Stimulated activated CD8-positive, alpha-beta memory T cell treated with anti-CD3 and anti-CD28 coated beads, Interleukin-12 subunit alpha, Interleukin-12 subunit beta, amount 100 ng/mL, for 1 hour (primary cell): ENCODE measurements around the gene ARID1B.
"Not testable (repeated sequence)": the region's sequence is repeated elsewhere in the genome, so short reads cannot be mapped to it uniquely, and the experiment has no call there.

ENCODE experiments used
- DNase-seq: peaks from one replicate; pipeline ENCODE4 v3.0.0-alpha.2; 2020; ENCODE audit warnings: low read depth

ARID1B gene

DNA sequence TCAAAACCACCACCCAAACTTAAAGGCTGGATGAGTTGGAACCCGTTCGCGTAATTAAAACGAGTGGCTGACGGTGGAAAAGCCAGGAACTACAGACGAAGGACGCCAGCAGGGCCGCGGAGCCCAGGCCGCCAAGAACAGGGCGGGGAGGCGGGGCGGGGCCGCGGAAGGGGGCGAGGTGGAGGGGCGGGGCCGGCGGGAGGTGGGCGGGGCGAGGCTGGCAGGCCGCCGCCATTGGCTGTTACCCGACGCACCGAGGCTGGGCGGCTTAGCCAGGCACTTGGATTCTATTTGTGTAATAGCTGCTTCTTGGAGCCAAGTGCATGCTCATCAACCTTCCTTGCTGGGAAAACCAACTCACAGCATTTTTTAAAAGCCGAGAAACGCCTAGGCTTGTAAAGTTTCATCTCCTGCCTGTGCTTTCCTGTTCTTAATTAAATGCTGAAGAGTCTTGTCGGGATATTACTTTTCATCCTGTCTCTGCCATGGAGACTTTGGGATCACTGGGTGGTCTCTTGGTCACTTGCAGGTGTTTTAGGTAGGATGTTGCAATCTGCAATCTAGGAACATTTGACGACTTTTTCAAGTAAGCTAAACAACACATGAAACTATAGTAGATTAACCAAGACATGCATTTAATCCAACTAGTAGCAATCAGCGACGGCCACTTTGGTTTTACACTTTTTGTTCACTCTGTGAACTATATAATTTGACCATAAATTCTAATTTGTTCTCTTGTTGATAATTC lies 245.0 kb downstream of the ARID1B start:
- DNase-seq = peak; percentile 64

DNA sequence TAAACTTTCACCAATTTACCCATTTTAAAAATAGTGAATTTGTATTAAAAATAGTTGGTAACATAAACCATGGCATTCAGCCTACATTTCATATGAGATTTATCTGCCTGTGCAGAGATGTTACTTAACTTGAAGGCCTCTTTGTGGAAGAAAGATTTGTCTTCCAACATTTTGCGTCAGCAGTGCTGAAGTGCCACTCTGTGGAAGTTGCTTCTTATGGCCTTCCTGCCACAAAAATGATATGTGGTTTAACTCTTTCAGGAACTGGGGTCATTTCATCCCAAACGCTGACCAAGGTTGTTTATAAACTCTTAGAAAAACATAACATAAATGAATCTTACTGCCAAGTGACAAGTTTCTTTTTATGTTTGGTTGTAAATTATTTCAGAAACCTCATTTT lies 246.8 kb downstream of the ARID1B start:
- DNase-seq = no peak

DNA sequence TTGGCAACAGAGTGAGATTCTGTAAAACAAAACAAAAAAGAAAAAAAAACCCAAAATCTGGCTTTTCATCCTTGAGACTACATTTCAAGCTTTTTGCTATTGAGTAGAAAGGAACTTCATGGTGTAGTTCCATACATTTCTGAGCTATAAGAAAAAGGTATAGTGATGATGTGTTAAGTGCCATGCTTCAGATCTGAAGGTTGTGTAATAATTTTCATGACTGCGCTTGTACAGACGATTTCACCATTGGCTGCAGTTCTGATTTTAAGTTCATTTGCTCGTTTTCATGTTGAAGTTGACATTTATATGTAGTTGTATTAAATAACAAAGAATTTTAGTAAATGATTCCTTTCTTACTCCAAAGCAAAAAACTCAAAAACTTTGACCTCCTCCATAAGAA lies 247.6 kb downstream of the ARID1B start:
- no peak for DNase-seq

DNA sequence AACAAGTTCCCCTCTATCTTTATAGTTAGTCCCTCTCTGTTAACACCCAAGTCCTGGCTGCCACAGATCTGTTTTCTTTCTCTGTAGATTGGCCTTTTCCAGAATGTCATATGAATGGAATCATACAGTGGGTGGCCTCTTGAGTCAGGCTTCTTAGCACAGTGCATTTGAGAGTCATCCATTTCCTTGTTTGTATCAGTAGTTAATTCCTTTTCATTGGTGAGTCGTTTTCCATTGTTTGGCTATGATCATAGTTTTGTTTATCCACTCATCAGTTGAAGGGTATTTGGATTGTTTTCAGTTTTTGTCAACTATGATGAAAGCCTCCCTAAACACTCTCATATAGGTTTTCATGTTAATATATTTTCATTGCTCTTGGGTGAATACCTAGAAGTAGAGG lies 248.3 kb downstream of the ARID1B start:
- no peak for DNase-seq

DNA sequence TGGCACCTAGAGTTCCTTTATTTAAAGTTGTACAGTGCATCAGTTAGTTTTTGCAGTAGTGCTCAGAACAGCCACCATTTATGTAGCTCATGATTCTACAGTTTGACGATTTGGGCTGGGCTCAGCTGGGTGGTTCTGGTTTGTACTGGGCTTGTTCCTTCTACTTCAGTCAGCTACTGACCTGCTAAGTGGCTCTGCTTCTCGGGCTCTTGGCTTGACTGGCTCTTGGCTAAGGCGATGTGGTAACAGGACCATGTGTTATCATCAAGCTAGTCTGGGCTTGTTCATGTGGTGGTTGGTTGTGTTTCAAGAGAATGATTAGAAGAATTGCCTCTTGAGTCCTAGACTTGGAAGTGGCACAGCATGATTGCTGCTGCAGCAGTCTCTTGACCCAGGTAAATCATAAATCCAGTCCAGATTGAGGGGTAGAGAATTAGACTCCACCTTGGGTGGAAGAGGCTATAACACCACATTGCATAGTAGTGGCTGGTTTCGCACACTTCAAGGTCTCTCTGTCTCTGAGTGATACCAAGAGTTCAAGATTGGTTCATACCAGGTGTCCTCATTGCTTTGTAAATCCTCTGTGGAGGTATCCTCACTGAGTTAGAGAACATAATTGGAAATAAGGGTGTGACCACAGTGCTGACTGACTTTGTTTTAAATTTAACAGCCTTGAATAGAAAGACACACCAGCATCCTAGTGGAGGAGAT lies 253.0 kb downstream of the ARID1B start:
- no peak for DNase-seq

DNA sequence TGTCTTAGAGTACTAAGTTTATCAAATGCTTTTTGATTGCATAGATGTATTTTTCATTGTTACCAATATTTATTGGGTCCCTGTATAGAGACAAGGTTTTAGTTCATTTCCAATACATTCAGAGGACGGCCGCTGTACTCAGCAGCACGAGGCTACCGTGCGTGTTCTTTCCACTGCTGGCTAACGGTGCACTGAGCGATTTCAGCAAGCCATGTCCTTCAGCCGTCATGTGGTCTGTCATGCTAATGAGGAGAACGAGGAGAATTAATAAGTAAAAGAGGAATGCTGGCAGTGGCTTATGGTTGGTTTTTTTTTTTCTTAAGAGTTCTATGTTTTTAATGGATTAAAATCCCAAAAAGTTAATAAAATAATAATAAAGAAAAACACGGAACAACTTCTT lies 253.6 kb downstream of the ARID1B start:
- no peak for DNase-seq

DNA sequence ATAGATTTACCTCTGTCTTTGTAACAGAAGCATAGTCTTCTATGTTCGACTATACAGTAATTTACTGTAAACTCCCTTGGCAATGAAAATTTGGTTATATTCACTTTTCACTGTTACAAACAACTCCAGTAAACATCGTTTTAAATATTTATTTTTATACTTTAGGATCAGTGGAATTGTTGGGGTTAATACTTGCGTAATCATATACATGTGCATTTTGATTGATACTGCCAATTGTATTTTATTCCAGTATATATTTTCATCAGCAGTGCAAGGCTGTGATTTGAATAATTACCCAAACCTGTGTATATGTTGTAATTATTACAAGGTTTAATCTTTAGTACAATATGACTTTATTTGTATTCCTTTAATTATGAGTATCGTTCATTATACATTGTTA lies 255.7 kb downstream of the ARID1B start:
- no peak for DNase-seq

DNA sequence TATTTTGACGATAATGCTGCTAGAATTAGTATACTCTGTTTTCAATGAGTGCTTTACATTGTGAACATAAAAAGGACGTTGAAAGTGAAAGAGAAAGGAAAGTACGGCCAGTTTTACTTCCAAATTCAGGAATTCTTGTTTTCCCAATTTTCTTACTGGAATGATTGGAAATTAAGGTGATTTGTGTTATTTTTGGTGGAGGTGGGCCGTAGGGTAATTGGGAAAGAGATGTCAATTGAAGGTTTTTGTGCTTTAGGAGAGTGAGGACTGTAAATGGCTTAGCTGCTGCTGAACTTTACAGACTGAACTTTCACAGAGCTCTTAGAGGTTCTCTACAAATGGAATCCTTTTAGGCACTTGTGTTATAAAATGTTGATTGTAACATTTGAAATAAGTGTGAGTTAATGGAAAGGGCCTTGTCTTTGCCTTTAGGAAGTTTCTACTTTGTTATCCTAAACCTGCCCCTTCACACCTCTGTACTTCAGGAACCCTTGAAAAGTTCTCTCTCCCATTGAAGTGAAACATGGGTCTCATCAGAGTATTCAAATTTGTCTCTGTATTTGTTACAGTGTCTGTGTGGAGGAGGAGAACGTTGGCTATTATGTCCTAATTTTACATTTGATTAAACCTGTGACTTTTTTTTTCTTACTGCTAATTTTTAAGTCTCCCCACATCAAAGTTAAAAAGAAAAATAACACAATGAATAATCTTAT lies 256.4 kb downstream of the ARID1B start:
- no peak for DNase-seq

DNA sequence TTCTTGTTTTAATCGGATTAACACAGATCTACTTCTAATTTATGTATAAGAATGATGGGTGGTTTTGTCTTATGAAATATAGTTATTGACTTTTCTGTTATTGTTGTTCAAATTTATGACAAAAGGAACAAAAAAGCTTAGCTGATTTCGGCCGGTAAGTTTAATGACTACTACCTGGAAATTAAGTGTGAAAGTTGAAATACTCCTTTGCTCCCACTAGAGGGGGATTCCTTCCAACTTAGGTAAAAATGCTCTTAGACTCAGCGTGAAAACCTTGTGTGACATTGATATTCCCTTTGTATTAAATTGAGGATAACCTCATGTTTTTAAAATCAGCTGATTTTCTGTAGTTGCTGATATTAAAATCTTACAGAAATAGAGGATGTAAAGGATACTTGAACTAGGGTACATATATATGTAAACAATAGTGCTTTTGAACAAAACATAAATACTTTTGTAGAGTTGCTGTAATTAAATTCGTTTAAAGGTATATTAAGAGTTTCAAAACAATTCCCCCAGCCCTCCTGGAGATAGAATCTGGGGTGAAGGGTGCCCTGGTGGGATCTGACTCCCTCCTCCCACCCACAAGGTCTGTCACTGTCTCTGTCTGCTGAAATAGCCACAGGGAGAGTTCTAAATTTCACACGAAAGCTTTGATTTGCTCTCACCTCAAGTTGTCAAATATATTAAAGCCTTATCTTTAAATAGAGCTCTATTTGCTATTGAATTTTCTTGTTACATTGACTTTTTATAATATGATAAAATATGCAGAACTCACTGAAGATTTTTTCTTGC lies 257.5 kb downstream of the ARID1B start:
- no peak for DNase-seq

DNA sequence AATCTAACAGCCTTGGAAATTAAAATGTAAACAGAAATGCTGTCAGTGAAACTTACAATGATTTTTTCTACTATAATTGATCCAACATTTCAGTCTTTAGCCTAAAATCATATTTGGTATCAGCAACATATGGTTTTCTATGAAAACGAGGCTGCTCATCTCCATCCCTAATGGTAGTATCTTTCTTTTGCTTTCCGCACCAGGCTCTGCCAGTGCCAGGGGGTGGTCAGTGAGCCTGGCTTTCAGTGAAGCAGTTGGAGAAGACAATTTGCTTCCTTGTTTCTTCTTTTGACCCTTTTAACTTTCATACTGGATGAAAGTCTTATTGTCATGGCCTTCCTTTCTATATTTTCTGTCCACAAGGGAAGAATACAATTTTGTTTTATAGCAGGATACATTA lies 258.4 kb downstream of the ARID1B start:
- DNase-seq = no peak

DNA sequence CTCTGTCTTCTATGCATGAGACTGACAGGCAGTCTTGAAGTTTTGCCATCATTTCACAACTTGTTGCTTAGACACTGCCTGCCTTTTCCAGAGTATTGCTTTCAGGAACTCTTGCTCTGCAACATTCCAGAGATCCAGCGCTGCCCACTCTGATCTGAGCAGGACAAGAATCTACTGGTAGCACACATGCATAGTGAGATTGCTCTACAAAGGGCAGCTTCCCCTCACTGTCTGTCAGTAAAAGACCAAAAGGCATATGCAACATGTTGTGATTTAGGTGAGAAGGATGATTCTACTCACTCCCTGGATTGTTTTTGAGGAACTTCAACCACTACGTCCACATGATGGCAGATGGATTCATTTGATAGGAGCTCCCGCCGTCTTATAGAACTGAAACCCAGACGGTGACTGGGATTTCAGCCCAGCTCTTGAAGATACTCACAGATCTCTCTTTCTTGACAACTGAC lies 259.1 kb downstream of the ARID1B start:
- DNase-seq = no peak

DNA sequence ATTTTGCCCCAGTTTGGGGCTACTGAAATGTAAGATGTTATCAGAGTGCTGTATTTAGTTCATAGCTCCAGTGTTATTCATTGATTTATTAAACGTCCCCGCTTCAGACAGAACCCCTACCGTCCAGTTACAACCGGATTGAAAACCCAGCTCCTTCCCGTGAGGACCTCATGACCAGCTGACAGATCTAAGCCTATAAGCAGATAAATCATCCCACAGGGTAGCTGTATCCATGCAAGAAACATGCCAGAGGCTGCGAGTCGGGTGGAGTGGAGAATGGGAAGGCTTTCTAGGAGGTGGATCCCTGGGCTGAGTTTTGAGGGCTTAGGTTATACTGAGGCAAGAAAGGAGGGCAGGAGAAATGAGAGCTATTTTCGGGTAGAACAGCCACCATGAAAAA lies 260.0 kb downstream of the ARID1B start:
- DNase-seq = no peak

DNA sequence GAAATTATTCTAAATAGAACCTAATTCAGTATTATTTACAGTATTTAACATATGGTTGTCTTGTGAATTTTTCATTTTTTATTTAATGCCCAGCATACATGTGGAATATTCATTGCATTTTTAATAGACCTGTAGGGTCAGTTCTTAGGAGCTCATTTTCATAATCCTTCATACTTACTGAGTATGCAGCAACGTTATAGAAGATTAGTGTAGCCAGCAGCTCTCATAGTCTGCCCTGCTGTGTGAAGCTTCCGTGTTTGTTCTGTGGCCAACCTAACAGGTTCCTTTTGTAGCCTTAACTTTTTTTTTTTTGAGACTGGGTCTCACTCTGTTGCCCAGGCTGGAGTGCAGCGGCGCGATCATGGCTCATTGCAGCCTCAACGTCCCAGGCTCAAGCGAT lies 261.4 kb downstream of the ARID1B start:
- no peak for DNase-seq

DNA sequence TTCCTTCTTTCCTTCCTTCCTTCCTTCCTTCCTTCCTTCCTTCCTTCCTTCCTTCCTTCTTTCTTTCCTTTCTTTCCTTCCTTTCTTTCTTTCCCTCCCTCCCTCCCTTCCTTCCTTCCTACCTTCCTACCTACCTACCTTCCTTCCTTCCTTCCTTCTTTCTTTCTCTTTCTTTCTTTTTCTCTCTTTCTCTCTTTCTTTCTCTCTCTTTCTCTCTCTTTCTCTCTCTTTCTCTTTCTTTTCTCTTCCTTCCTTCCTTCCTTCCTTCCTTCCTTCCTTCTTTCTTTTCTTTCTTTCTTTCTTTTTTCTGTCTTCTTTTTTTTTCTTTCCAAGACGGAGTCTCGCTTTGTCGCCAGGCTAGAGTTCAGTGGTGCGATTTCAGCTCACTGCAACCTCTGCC lies 262.5 kb downstream of the ARID1B start:
- not testable (repeated sequence) for DNase-seq

DNA sequence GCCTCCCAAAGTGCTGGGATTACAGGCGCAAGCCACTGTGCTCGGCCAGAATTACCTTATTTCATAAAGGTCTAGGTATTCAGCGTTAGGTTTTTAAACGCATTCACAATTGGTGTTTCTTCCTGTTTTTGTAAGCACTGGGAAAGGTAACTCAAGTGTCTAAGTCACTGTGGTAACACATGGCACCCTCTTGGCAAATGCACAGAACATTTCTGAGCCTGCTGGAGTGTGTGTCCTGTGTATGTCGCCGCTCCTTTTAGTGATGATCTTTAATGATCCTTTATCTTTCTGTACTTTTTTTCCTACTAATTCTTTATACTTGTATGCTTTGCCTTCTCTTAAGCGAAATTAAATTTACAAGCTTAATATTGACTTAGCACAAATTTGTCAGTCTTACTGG lies 263.0 kb downstream of the ARID1B start:
- DNase-seq = no peak

DNA sequence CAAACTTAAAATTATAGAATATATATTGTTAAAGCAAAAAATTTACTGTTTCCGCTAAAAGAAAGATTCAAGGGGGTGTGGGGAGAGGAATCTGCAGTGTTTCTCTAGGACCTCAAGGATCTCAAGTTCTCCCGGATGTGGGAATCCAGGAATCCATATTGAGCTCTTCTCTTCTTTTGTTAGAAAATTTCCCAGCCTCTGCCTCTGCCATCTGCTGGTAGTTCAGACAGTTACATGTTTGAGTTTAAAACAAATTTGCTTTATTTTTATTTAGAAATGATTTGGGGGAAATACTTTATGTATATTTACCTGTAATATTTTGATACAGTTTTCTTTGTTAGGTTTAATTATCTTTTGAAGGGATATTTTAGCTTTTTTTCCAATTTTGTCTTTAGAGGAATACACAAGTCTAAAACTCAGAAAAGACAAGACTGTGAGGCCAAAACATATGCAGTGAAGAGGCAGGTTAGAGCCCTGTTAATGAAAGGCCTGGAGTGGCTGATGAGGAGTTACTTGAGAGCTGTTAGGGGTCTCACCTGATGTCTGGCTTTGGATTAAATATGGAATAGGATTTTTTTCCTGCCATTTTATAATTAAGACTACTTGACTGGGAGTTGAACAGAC lies 268.8 kb downstream of the ARID1B start:
- DNase-seq = no peak

DNA sequence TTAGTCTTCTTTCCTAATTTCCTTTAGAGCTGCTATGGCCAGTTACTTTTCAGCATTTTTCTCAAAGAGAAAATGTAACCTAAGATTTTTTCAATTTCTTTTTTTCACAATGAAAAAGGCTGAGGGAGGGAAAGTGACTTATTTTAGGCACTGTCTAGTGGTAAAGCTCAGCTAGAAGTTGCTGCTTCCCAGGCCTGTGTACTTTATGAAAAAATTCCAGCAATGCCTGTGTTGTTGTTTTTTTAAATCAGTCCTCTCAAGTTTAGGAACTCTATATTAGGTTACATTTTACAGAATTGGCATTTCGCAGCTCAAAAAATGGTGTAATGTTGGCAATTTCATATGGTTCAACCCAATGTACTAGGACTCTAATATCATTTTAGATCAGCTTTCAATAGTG lies 269.6 kb downstream of the ARID1B start:
- DNase-seq = no peak

DNA sequence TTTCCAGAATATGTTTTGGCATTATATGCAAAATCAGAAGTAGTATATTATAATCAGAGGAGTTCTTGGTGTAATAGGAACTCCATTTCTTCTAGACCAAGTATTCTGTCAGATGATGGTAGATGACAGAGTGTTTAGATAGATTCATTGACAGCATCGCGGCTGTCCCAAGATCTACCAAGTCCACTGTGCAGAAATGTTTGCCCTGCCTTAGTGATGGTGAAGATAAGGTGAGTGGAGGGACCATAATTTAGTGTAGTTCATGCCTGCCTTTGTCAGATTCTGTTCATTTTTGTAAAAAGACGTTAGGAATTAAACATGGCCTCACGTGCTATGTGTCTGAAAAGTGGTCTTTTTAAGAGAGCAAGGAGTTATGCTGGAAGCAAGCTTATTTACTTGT lies 270.1 kb downstream of the ARID1B start:
- no peak for DNase-seq

DNA sequence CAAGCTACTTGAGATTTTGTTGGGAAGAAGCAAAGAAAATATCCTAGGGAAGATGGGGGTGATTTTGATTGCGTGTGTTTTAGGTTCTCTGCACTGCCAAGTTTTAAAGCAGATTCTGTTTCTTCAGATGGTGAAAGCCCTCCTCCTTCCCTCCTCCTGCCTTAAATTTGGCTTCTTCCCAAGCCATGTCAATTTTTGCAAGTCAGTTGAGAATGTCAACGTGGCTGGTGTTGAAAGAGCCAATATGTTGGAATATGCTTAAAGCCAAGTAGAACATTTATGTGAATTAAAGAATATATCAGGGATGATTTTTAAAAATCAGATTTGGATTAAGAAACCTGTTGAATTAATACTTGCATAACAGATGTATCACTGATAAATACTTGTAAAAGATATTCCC lies 270.8 kb downstream of the ARID1B start:
- DNase-seq = no peak

DNA sequence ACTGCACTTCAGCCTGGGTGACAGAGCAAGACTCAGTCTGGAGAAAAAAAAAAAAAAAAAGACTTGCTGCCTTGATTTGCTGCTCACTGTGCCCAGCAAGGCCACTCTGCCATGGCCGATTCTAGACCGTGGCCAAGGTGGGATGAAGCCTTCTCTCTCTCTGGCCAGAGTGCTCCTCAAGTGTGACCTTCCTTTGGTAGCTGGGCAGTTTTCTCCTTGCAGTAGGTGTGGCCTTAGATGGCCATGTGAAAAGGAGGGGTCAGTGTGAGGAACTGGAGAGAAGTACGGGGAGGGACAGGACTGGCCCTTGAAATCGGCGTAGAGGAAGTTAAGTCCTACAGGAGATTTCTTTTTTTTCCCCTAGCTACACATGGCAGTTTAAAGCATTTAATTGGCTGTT lies 272.0 kb downstream of the ARID1B start:
- no peak for DNase-seq

DNA sequence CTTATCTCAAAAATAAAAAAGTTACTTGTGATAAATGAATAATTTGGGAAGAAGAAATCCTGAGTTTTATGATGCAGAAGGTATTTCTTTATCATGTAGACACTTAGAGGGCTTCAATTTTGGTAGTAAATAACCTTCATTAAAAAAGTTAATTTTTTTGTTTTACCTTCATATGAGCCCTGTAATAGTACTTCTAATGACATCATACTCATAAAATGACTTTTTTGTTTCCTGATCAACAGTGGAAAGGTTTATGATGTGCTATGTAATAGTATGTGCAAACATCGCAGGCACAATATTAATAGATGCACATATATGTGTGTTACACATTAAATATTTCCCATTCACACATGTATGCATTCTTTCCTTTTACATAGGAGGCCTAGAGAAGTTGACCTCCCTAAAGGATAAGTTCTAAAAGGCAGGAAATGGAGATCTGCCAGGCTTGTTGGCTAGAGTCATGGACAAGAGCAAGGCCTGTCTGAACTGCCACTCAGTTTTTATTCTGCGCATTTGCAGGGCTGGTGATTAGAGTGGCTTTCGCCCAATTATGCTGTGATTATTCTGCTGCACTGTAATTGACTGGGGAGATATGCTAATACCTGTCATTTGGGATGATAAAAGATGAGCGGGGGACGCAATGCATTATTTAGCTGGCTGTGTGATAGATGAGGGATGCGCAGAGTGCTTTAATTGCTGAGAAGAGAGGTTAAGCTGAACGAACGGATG lies 273.5 kb downstream of the ARID1B start:
- DNase-seq = no peak
